WTC11 (cell line): ENCODE data around the gene IPO9.

Experiments
- TF ChIP-seq, protein P1 (sequence below): fragments of 200-600 bp; IDR thresholded peaks from 2 replicates; pipeline ENCODE4 v1.8.0; 2022; ENCODE audit warnings: antibody characterized with exemption
- TF ChIP-seq, protein P2 (sequence below): sonication (generic); formaldehyde crosslinking; IDR thresholded peaks from 2 replicates; pipeline ENCODE4 v1.8.0; 2022; ENCODE audit warnings: mild to moderate bottlenecking, missing genetic modification reagents

- TF ChIP-seq, protein P1, sequence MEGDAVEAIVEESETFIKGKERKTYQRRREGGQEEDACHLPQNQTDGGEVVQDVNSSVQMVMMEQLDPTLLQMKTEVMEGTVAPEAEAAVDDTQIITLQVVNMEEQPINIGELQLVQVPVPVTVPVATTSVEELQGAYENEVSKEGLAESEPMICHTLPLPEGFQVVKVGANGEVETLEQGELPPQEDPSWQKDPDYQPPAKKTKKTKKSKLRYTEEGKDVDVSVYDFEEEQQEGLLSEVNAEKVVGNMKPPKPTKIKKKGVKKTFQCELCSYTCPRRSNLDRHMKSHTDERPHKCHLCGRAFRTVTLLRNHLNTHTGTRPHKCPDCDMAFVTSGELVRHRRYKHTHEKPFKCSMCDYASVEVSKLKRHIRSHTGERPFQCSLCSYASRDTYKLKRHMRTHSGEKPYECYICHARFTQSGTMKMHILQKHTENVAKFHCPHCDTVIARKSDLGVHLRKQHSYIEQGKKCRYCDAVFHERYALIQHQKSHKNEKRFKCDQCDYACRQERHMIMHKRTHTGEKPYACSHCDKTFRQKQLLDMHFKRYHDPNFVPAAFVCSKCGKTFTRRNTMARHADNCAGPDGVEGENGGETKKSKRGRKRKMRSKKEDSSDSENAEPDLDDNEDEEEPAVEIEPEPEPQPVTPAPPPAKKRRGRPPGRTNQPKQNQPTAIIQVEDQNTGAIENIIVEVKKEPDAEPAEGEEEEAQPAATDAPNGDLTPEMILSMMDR: no peak
- TF ChIP-seq, protein P2, sequence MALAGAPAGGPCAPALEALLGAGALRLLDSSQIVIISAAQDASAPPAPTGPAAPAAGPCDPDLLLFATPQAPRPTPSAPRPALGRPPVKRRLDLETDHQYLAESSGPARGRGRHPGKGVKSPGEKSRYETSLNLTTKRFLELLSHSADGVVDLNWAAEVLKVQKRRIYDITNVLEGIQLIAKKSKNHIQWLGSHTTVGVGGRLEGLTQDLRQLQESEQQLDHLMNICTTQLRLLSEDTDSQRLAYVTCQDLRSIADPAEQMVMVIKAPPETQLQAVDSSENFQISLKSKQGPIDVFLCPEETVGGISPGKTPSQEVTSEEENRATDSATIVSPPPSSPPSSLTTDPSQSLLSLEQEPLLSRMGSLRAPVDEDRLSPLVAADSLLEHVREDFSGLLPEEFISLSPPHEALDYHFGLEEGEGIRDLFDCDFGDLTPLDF (CRISPR knock-in tag): no peak
Measured at GRCh38 chr1:201893431-201893830, 64.5 kb downstream of the IPO9 start.
